Motor neuron (in vitro differentiated cells): ENCODE data around the gene ARID4B. TPM values are rescaled to one million over a fixed set of nuclear protein-coding genes. Genes with fewer than 3 reads are reported as not detected.
A peak's percentile ranks its signal among the peaks of the same experiment; 100 is the strongest.

Experiments
- ATAC-seq, 8 experiments: fragments of 200-7000 bp; cut with Tn5 transposase; replicated peaks in 6 of 8; 2 replicates each; pipeline ENCODE4 v1.8.0; 2021; ENCODE audit warnings: mild to moderate bottlenecking in 8 of 8, moderate library complexity in 8 of 8
- H3K27ac ChIP-seq, 2 donors: fragments of 250-450 bp; sonication (Bioruptor Pico); 2 replicates each; pipeline ENCODE4 v1.9.0; 2021; ENCODE audit warnings: antibody characterized with exemption in 2 of 2, mild to moderate bottlenecking in 2 of 2, moderate library complexity in 1 of 2
- H3K4me1 ChIP-seq, 2 donors: fragments of 250-450 bp; sonication (Bioruptor Pico); replicated peaks in 1 of 2; 2 replicates each; pipeline ENCODE4 v1.6.1; 2021; ENCODE audit warnings: antibody characterized with exemption in 2 of 2, mild to moderate bottlenecking in 2 of 2, moderate library complexity in 1 of 2
- H3K4me3 ChIP-seq, 5 donors: fragments of 250-450 bp; sonication (Bioruptor Pico); 2 replicates each; pipeline ENCODE4 v1.9.0; 2021; ENCODE audit warnings: antibody characterized with exemption in 5 of 5, mild to moderate bottlenecking in 5 of 5, moderate library complexity in 4 of 5
- WGBS, 10 experiments: fragments of 450-650 bp; shearing (Covaris generic); methylation state at CpG; one replicate each; pipeline ENCODE4 v1.0.0; 2022; 5-methylcytosine and 5-hydroxymethylcytosine counted together
- in situ Hi-C, 9 experiments: fragments of 400-800 bp; cut with MboI; loops; one replicate each; pipeline ENCODE4 v1.15.0; 2021; ENCODE audit warnings: low sequenced_read_pairs in 9 of 9, low pct_unique_long_range_greater_than_20kb in 2 of 9; ENCODE audit not compliant: unreplicated experiment in 9 of 9
- total RNA-seq, 8 experiments: library from RNA; unstranded; fragments of 300-600 nt; gene quantifications; 2 replicates each; pipeline versions ENCODE4 v1.2.3 to v1.2.4, GENCODE V29; 2022

Gene ARID4B
- total RNA-seq, 8 experiments from 2014 or later, result 25.5 to 71.7 (median 53.6) TPM

GRCh38 chr1:235304549-235305451, 23.2 kb downstream of the ARID4B start:
- peaks cover 11 to 13% of the 10 kb centered on the region in 2 donors for H3K4me1 ChIP-seq
- ATAC-seq, result peak in 6 of 8 experiments; percentile 26 to 72 (median 48)
- in situ Hi-C loops, result no loop called here
- peak overlapping the region in 1 of 2 donors; percentile 58 for H3K27ac ChIP-seq
- WGBS, 10 experiments, result 47 to 97% (median 90%) methylated on average over 1 to 6 of the region's 6 CpGs; no CpG with 5 or more reads in 1 of the 10 experiments
- no peak overlapping the region for H3K4me3 ChIP-seq

GRCh38 chr1:235302143-235302542, 25.8 kb downstream of the ARID4B start:
- no peak overlapping the region for H3K4me3 ChIP-seq
- ATAC-seq, result no peak
- in situ Hi-C loops, result no loop called here
- WGBS, 10 experiments, result no CpG with 5 or more reads among the region's 1 CpG
- H3K4me1 ChIP-seq, result peaks cover 11 to 13% of the 10 kb centered on the region in 2 donors
- H3K27ac ChIP-seq, result no peak overlapping the region

- in situ Hi-C loops, result no loop called here
- no peak overlapping the region for H3K27ac ChIP-seq
- no peak overlapping the region for H3K4me3 ChIP-seq
- WGBS, 10 experiments, result 63 to 100% (median 90%) methylated on average over 1 to 10 of the region's 10 CpGs; no CpG with 5 or more reads in 2 of the 10 experiments
- peaks cover 0 to under 1% of the 10 kb centered on the region in 2 donors for H3K4me1 ChIP-seq
- ATAC-seq, result peak in 1 of 8 experiments; percentile 32
These were observed 28.7 kb downstream of the ARID4B start for GRCh38 chr1:235299169-235299858.

- Histone ChIP-seq H3K27ac (no peak overlapping the region), H3K4me1 (no peaks in the 10 kb centered on the region), H3K4me3 (no peak overlapping the region)
- 40 to 92% (median 79%) methylated on average over 1 to 2 of the region's 2 CpGs; no CpG with 5 or more reads in 6 of the 10 experiments for WGBS, 10 experiments
- peak in 1 of 8 experiments; percentile 52 for ATAC-seq
- in situ Hi-C loops, result no loop called here
These were observed 29.2 kb downstream of the ARID4B start for GRCh38 chr1:235298758-235299157.

GRCh38 chr1:235297579-235297978, 30.4 kb downstream of the ARID4B start:
- Histone ChIP-seq H3K4me1 (no peaks in the 10 kb centered on the region), H3K4me3 (no peak overlapping the region), H3K27ac (no peak overlapping the region)
- WGBS, 10 experiments, result 43 to 100% (median 90%) methylated on average over 1 to 3 of the region's 3 CpGs; no CpG with 5 or more reads in 1 of the 10 experiments
- no peak for ATAC-seq
- in situ Hi-C loops, result no loop called here

- Histone ChIP-seq H3K4me1 (no peaks in the 10 kb centered on the region), H3K27ac (no peak overlapping the region), H3K4me3 (no peak overlapping the region)
- WGBS, 10 experiments, result 100% methylated on average over 1 of the region's 1 CpG; no CpG with 5 or more reads in 1 of the 10 experiments
- in situ Hi-C loops, result no loop called here
- no peak for ATAC-seq
These were observed 31.2 kb downstream of the ARID4B start for GRCh38 chr1:235296729-235297128.

GRCh38 chr1:235295902-235296350, 32.1 kb downstream of the ARID4B start:
- no peaks in the 10 kb centered on the region for H3K4me1 ChIP-seq
- ATAC-seq, result peak in 1 of 8 experiments; percentile 79
- in situ Hi-C loops, result no loop called here

GRCh38 chr1:235293322-235293942, 34.5 kb downstream of the ARID4B start:
- H3K4me1 ChIP-seq, result no peaks in the 10 kb centered on the region
- H3K4me3 ChIP-seq, result no peak overlapping the region
- no peak overlapping the region for H3K27ac ChIP-seq
- ATAC-seq, result no peak
- in situ Hi-C loops, result no loop called here

More at GRCh38 chr1:235295902-235296350, 32.1 kb downstream of the ARID4B start:
- 78 to 100% (median 95%) methylated on average over 2 to 5 of the region's 5 CpGs; no CpG with 5 or more reads in 2 of the 10 experiments for WGBS, 10 experiments
- no peak overlapping the region for H3K27ac ChIP-seq
- no peak overlapping the region for H3K4me3 ChIP-seq

GRCh38 chr1:235292790-235293189, 35.2 kb downstream of the ARID4B start:
- Histone ChIP-seq H3K4me1 (no peaks in the 10 kb centered on the region), H3K4me3 (no peak overlapping the region), H3K27ac (no peak overlapping the region)
- in situ Hi-C loops, result no loop called here
- 87 to 100% (median 95%) methylated on average over 2 to 4 of the region's 4 CpGs; no CpG with 5 or more reads in 1 of the 10 experiments for WGBS, 10 experiments
- no peak for ATAC-seq

- 32 to 97% (median 93%) methylated on average over 4 to 6 of the region's 6 CpGs for whole genome bisulfite sequencing, 10 experiments
- Histone ChIP-seq H3K4me3 (no peak overlapping the region), H3K27ac (no peak overlapping the region), H3K4me1 (no peaks in the 10 kb centered on the region)
- in situ Hi-C loops, result no loop called here
- no peak for ATAC-seq
These were observed 36.3 kb downstream of the ARID4B start for GRCh38 chr1:235291599-235292091.

- ATAC-seq, result no peak
- H3K4me1 ChIP-seq, result peaks cover 0 to 3% of the 10 kb centered on the region in 2 donors
- H3K4me3 ChIP-seq, result no peak overlapping the region
- in situ Hi-C loops, result no loop called here
- H3K27ac ChIP-seq, result no peak overlapping the region
- WGBS, 10 experiments, result 81 to 100% (median 94%) methylated on average over 3 to 12 of the region's 12 CpGs; no CpG with 5 or more reads in 1 of the 10 experiments
These were observed 37.1 kb downstream of the ARID4B start for GRCh38 chr1:235290740-235291502.
